EH (cell line): ENCODE data around the gene ADGRB2.
A peak's percentile ranks its signal among the peaks of the same experiment; 100 is the strongest.

ENCODE experiments used
- DNase-seq: peaks from one replicate; pipeline ENCODE4 v3.0.0-alpha.2; 2015; ENCODE audit warnings: low read depth

Gene ADGRB2

DNA sequence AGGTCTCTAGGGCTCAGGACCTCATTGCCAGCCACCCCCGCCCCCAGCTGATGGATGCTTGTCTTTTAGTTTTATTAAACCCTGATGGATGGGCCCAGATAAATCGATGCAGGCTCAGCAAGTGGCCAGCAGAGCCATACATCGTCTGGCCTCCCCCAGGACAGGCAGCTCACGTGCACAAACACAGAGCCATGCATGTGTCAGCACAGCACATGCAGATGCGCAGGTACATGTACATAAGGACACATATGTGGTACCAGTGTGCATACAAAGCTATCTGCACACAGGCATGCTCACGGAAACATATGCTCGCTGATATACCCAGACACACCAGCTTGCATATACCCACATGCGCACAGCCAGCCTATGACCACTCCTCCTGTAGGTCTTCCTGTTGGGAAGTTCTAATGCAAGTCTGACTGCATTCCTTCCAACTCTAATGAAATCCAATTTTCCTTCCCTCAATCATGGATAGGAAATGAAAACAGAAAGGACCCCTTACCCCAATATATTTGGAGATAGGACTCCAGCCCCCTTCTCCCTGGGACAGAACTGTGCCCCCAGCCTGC is 61.2 kb downstream of the ADGRB2 start:
- DNase-seq: peak; percentile 46

- DNase-seq: peak; percentile 98
Observed at GRCh38 chr1:31701091-31701736, 62.9 kb downstream of the ADGRB2 start.

DNA sequence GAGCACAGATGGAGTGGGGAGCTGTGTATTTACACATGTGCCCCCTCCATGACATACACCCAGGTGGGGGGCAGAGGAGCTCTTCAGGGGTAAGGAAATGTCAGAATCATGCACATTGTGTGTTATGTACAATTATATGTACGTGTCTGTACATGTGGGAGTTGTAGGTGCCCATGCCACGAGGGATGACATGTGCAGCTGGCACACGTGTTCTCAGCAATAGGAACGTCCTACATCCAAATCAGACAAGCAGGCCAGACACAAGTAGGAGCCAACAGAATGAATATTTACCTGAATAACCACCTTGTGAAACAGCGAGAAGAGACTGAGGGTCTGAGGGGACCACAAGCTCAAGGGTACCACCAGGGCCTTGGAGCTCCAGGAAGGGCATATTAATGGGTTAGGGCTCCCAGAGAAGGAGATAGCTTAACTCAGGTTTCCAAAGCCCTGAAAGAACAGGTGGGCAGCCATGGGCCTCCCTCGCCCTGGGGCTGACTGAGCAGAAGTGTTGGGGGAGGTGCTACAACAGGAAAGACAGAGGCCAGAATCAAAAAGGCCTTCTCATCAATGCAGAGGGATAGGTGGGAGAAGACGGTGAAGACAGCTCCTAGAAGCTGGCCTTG is 63.6 kb downstream of the ADGRB2 start:
- DNase-seq: no peak

GRCh38 chr1:31699341-31699891 is 64.7 kb downstream of the ADGRB2 start:
- no peak for DNase-seq

GRCh38 chr1:31697369-31697984 is 66.7 kb downstream of the ADGRB2 start:
- no peak for DNase-seq

DNA sequence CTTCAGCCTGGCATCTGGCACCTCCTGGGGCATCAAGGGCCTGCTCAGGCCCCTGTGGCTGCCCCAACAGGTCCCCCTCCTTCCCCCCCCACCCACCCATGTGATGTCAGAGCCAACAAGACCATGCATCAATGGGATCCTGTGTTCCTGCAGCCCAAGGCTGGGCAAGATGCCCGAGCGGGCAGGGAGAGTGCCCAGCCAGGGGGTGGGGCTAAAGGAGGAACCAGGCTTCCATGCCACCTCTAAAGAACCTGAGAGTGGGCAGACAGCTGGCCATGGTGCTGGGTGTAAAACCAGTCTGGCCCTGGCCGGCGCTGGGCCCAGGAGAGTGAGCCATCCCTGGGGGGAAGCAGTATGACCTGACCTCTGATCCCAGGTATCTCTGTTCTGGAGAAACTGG is 67.9 kb downstream of the ADGRB2 start:
- DNase-seq: no peak

DNA sequence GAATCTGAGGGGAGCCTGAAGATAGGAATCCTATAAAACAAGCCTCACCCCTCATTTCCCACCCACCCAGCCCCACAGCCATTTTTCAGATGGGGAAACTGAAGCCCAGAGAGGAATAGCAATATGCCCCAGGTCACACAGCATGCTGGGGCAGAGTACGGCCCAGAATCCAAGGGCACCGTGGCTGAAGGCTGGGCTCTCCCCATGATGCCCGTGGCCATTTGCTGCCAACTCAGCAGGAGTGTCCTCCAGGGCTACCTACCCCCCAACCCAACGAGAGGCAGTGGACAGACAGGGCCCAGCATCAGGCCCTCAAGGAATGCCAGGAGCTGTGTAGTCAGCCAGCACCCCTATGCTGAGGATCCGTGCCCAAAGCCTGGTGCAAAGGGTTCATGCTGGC is 68.8 kb downstream of the ADGRB2 start:
- DNase-seq: no peak

- DNase-seq: no peak
Observed at GRCh38 chr1:31694964-31695313, 69.2 kb downstream of the ADGRB2 start.

GRCh38 chr1:31694069-31694963 is 69.8 kb downstream of the ADGRB2 start:
- DNase-seq: no peak

- DNase-seq: no peak
Observed at GRCh38 chr1:31693231-31693630, 70.9 kb downstream of the ADGRB2 start.

GRCh38 chr1:31691951-31692350 is 72.2 kb downstream of the ADGRB2 start:
- DNase-seq: no peak

- no peak for DNase-seq
Observed at GRCh38 chr1:31691446-31691845, 72.7 kb downstream of the ADGRB2 start.

GRCh38 chr1:31690921-31691320 is 73.2 kb downstream of the ADGRB2 start:
- no peak for DNase-seq

GRCh38 chr1:31689854-31690253 is 74.3 kb downstream of the ADGRB2 start:
- DNase-seq: peak; percentile 98

DNA sequence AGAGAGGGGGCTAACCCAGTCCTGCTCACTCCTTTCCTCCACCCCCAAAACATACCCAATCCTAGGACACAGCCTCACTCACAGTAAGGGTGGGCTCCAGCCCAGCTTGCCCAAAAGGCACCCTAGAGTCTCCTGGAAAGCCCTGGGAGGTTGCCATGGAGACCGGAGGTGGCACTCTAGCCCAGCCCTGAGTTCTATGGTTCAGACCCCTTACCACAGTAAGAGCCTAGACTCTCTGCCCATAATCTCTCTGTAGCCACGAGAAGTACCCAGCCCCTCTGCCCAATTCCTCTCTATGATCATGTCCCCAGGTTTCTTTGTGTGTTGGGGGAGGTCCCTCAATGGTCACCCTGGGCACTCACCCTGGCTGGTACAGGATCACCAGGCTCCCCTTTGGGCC is 74.8 kb downstream of the ADGRB2 start:
- DNase-seq: no peak

- DNase-seq: no peak
Observed at GRCh38 chr1:31688233-31688918, 75.8 kb downstream of the ADGRB2 start.

DNA sequence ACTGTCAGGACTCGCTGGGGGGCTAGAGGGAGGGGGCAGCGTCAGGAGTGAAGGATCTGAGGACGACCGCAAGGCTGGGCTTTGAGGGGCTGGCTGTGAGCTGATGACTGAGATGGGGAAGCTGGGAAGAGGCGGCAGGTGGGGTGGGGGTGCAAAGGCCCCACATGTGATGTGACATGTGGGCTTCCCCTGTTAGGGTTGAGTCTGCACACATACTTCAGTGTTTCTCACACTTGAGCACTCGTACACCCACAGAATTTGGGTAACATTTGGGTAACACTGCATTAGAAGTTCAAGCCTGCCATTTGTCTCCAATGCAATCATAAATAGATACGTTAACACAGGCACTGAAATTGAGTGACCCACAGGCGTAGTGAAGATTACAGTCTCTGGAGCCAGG is 76.5 kb downstream of the ADGRB2 start:
- DNase-seq: no peak

GRCh38 chr1:31685795-31686194 is 78.3 kb downstream of the ADGRB2 start:
- DNase-seq: no peak

- DNase-seq: no peak
Observed at GRCh38 chr1:31683997-31684396, 80.1 kb downstream of the ADGRB2 start.

GRCh38 chr1:31681415-31681814 is 82.7 kb downstream of the ADGRB2 start:
- no peak for DNase-seq

DNA sequence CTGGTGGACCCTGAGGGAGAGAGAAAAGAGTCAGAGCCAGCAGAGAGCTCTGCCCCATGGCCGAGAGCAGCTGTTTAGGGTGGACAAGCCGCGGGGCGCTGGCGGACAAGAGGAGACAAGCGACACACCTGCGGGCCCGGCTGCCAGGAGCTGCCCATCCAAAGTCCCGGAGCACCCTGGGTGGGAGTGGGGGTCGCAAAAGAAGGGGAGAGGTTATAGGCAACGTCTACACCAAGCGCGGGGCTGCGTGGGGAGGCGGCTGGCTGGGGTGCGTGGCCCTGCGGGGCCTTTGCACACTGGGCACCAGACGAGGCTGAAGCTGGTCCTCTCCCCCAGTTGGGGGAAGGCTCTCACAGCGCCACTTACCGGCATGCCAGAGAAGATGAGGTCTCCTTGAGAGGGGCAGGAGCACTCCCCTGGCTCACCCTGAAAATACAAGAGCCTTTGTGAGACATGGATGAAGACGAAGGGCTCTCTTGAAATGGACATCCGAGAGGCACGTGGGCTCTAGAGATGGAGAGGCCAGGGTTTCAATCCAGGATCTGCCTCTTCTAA is 84.4 kb downstream of the ADGRB2 start:
- DNase-seq: no peak
